Left cardiac atrium (tissue), 4 donors: ENCODE measurements around the gene SEC14L2. TPM values are rescaled to one million over a fixed set of nuclear protein-coding genes. Genes with fewer than 3 reads are reported as not detected.
A peak's percentile ranks its signal among the peaks of the same experiment; 100 is the strongest.

Experiments used
- ATAC-seq, 2 donors: fragments of 200-7000 bp; cut with Tn5 transposase; one replicate each; pipeline ENCODE4 v1.9.1; 2020; ENCODE audit warnings: mild to moderate bottlenecking in 2 of 2, moderate library complexity in 2 of 2
- DNase-seq: peaks from one replicate; pipeline ENCODE4 v3.0.0-alpha.2; 2020
- intact Hi-C, 2 donors: fragments of 100-400 bp; cut with DNase I; formaldehyde crosslinking; loops; one replicate each; pipeline versions ENCODE4 v1.14.1 to v1.15.1; 2022 to 2023
- total RNA-seq, 2 donors: library from RNA; stranded (reverse); fragmentation: NEBNext Ultra II Directional; extraction: Animal tissue kit (Norgen Biotek cat#: 25700); gene quantifications; one replicate each; pipeline ENCODE4 v1.2.1, GENCODE V29; 2021
- donor health status: DM: no; HTN: yes; CAD: no.
- donor health status: DM: no; HTN: yes; CAD: no; lungs with severe emphysema.
- donor health status: DM: yes; HTN: yes; CAD: no.
- donor health status: Dilated cardiomyopathy.

SEC14L2 gene
- total RNA-seq, 2 donors from 2014 or later: 2.1 to 5.7 TPM

DNA sequence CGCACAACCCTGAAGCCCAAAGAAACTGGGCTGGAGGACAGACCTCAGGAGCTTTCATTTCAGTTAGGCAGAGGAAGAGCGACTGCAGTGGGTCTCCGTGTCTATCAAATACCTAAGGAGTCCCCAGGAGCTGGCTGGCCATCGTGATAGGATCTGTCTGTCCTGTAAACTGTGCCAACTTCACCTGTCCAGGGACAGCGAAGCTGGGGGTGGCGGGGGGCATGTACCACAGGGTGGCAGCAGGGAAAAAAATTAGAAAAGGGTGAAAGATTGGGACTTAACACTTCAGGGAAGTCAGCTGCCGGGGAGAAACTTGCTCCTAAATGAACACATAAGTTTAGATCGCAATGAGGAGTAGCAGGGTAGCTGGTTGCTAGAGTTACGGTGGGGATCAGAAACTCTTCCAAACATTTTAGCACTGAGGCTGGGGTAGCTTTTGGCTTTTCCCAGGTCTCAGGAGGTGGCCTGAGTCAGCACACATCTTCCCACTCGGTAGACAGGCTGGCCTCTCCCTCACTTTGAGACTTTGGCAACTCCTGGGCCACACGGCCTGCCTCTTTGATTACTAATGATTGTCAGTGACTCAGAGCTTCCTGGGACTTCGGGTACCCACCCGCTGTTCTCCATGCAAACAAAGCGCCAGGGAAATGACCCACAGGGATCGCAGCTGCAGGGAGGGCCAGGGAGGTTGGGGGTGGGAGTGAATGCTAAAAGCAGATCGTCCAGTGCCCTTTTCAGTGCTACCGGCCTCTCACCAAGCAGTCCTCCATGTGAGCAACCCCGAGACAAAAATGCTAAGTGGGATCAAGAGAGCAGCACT, 25.9 kb downstream of the SEC14L2 start:
- intact Hi-C loops: no loop called here

GRCh38 chr22:30423301-30423958, 26.6 kb downstream of the SEC14L2 start:
- intact Hi-C loops: no loop called here
- DNase-seq (no peak), ATAC-seq (peak; percentile 63 to 71)

More for the DNA sequence above, 25.9 kb downstream of the SEC14L2 start:
- DNase-seq (peak; percentile 81), ATAC-seq (peak; percentile 5 to 51)

DNA sequence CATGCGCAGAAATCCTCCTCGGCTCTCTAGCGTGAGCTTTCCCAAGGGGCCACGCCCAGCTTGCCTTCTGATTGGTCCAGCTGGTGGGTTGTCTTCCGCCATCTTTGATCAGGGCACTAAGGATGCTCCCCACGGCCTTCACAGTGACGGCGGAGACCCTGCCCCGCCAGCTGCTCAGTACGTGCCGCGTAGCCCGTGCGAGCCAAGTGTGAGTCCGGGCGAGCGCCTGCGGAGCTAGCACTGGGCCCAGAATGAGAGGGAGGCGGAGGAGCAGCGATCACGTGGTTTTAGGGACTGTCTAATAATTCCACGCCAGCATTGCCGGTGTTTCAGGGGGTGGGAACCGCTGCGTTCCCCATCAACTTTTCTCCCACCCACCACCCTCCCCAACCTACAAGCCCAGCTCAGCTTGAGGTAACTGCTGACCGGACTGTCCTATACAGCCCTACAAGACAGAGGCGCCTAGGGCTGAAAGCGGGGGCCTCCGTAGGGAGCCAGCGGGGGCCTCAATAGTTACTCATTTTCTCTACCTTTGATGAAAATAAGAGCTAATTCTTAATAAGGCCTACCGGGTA, 27.2 kb downstream of the SEC14L2 start:
- ATAC-seq (peak; percentile 90 to 94), DNase-seq (peak; percentile 100)
- intact Hi-C loops: no loop called here

DNA sequence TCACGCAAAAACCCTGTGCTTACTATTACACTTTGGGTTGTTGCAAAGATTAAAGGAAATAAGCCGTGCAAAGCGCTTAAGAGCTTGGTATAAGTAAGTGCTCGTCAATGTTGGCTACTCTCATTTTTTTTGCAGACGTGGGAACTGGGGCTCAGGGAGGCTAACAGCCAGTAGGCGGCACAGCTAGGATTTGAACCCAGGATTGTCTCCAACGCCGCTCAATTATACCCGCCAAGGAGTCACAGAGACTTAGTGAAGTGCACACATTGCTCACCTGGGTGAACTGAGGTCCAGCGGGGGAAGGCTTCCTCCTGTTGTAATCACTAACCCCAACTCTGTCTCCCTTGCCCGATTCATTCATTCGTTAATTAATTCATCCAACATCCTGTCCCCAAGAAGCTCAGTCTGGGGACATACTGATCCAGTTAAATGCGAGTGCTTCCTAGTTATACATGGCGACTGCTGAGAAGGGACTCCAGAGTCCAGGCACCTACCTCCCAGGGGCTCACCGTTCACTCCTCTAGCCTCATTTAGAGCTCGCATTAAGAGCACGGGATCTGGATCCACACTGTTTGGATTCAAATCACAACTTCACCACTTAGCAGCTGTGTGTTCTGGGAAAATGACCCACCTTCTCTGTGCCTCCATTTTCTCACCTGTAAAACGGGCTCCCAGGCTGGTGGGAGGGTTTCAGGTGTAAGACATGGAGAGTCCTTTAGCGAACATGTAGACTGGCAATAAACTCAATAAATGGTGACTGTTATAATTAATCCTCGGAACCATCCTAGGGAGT, 27.9 kb downstream of the SEC14L2 start:
- no peak for DNase-seq
- intact Hi-C loops: loop anchor here in 1 of 2 donors (5.0 kb wide), 1 partner anchor 32 kb away; no protein-coding TSS in a partner anchor
- no peak for ATAC-seq

DNA sequence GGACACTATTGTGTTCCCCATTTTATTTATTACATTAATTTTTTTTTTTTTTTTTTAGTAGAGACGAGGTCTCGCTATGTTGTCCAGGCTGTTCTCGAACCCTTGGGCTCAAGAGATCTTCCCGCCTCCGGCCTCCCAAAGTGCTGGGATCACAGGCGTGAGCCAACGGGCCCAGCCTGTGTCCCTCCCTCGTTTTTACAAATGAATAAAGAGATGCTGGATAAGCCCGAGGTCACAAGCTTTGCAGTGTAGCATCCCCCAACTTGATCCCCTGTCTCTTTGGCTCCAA, 28.5 kb downstream of the SEC14L2 start:
- intact Hi-C loops: loop anchor here in 1 of 2 donors (5.0 kb wide), 1 partner anchor 33 kb away; no protein-coding TSS in a partner anchor
- DNase-seq: no peak
- no peak for ATAC-seq

GRCh38 chr22:30425616-30426387, 29.0 kb downstream of the SEC14L2 start, which contains the start of gene MTFP1:
Gene MTFP1, plus strand, starts transcription at chr22:30425768. Its CDS starts 112 bp downstream, at chr22:30425880.
- intact Hi-C loops: loop anchor here in 1 of 2 donors (5.0 kb wide), 1 partner anchor 34 kb away; no protein-coding TSS in a partner anchor
- DNase-seq (peak; percentile 68), ATAC-seq (peak in 1 of 2 donors; percentile 2)

DNA sequence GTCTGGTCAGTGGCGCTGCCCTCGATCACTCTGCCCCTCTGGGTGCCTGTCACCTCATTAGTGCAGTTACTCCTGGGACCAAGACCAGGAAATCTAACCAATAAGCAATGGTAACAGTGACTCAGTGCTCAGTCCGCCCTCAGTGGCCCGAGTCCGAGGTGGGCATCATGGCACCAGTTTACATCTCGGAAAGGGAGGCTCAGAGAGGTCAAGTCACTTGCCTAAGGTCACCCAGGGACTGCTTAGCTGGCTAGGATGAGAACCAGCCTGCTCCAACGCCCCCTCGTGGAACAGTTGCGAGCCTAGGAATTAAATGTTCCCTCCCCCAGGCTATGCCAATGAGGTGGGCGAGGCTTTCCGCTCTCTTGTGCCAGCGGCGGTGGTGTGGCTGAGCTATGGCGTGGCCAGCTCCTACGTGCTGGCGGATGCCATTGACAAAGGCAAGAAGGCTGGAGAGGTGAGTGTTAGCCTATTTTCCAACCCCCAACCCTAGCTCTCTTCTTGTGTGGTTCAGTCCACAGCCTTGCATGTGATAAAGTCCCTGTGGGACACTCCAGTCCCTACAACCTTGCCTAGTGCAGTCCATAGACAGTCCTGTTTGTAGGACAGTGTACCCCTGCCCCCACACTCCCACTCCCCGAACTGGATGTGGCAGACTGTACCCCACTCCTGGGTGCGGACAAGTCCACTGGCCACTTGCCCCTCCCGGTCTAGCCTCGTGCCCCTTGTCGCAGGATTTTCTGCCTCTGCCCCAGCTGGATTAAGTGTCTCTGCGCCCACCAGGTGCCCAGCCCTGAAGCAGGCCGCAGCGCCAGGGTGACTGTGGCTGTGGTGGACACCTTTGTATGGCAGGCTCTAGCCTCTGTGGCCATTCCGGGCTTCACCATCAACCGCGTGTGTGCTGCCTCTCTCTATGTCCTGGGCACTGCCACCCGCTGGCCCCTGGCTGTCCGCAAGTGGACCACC, 29.9 kb downstream of the SEC14L2 start:
- intact Hi-C loops: loop anchor here in 1 of 2 donors (5.0 kb wide), 1 partner anchor 34 kb away; no protein-coding TSS in a partner anchor
- DNase-seq: peak; percentile 90
- peak; percentile 23 to 25 for ATAC-seq

GRCh38 chr22:30427871-30428270, 31.1 kb downstream of the SEC14L2 start:
- intact Hi-C loops: loop anchor here in 1 of 2 donors (5.0 kb wide), 1 partner anchor 36 kb away; no protein-coding TSS in a partner anchor
- ATAC-seq (no peak), DNase-seq (no peak)

GRCh38 chr22:30429887-30430286, 33.1 kb downstream of the SEC14L2 start:
- DNase-seq: no peak
- intact Hi-C loops: loop anchor here in 1 of 2 donors (5.0 kb wide), 1 partner anchor 38 kb away; no protein-coding TSS in a partner anchor
- no peak for ATAC-seq

- intact Hi-C loops: no loop called here
- DNase-seq (no peak), ATAC-seq (no peak)
Observed at GRCh38 chr22:30430933-30431332, 34.1 kb downstream of the SEC14L2 start.

DNA sequence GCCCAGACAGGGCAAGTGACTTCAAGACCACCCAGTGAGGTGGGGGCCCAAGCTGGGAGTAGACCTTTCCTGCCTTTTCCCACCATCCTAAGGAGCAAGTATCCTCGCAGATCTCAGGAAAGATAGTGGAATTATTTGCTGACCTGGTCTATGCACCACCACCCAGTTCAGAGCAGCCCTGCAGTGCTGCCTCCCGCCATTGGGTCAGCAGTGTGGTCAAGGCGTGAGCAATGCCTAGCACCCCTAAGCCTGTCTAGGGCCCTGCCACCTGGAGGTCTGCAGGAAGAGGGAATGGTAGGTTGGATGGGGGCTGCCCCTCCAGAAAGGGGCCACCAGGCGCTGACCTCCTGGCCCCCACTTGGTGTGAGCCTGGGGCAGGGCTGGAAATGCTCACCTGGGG, 35.3 kb downstream of the SEC14L2 start:
- intact Hi-C loops: no loop called here
- DNase-seq (no peak), ATAC-seq (no peak)

DNA sequence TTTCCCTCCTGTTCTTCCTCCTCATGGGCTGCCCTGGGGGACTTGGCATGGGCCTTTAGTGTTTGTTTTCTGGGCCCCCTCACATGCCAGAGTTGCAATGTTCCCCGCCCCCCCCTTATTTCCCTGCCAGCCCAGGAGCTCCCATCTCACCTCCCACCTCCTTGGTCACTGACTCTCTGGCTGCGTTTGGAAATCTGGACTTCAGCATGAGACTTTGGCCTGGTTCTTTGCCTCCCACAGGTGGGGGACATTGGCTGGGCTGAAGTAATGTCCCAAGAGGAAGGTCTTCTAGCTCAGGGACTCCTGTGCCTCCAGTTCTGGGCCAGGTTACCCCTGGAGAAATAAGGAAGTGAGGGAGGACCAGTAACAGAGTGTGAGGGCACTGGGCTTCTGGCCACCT, 35.7 kb downstream of the SEC14L2 start:
- intact Hi-C loops: no loop called here
- DNase-seq: no peak
- no peak for ATAC-seq

GRCh38 chr22:30433227-30433626, 36.4 kb downstream of the SEC14L2 start:
- intact Hi-C loops: no loop called here
- no peak for DNase-seq
- no peak for ATAC-seq

GRCh38 chr22:30433773-30434172, 37.0 kb downstream of the SEC14L2 start:
- ATAC-seq (no peak), DNase-seq (no peak)
- intact Hi-C loops: no loop called here

DNA sequence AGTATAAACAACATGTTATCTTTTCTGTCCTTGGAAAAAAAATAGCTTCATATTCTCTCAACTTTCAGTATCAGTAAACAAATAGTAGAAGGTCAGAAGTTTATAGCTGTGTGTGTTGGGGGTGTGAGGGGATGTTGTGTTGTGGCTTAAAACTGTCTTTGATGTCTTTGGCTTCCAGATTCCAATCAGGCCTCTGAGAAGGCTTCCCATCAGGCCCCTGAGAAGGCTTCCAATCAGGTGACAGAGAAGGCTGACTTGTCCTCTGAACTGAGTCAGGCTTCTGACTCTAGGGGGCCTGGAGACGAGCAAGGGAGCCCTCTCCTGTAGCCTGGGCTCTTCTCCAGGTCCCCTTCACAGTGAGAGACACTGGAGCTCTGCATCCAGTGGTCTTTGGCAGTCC, 38.0 kb downstream of the SEC14L2 start:
- DNase-seq: no peak
- intact Hi-C loops: no loop called here
- no peak for ATAC-seq

DNA sequence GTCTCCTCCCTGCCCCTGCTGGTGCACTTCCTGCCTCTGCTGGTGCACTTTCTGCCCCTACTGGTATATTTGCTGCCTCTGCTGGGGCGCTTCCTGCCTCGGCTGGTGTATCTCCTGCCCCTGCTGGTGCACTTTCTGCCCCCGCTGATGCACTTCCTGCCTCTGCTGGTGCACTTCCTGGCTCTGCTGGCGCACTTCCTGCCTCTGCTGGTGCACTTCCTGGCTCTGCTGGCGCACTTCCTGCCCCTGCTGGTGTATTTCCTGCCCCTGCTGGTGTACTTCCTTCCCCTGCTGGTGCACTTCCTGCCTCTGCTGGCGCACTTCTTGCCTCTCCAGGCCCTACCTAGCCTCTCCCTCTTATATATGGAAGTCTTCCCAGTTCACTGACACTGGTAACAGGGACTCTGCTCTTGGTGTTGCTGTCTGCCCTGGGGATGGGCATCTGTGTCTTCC, 38.9 kb downstream of the SEC14L2 start:
- intact Hi-C loops: no loop called here
- peak; percentile 27 to 78 for ATAC-seq
- DNase-seq: peak; percentile 40

GRCh38 chr22:30436196-30436595, 39.4 kb downstream of the SEC14L2 start:
- intact Hi-C loops: no loop called here
- DNase-seq (no peak), ATAC-seq (no peak)
